Left lung (tissue), 10 donors: ENCODE data around the gene DENND1A. TPM values are rescaled to one million over a fixed set of nuclear protein-coding genes. Genes with fewer than 3 reads are reported as not detected.

Experiments
- ATAC-seq: fragments of 200-7000 bp; cut with Tn5 transposase; one replicate; pipeline ENCODE4 v1.9.1; 2020; ENCODE audit warnings: moderate library complexity
- DNase-seq, 4 donors: peaks; one replicate each; pipeline ENCODE4 v3.0.0-alpha.2; 2013 to 2020
- H3K27ac ChIP-seq, 2 donors: fragments of 200-600 bp; sonication (generic) in 1 of 2; one replicate each; pipeline versions ENCODE4 v1.5.0 to v1.8.0; 2020 to 2021
- H3K27me3 ChIP-seq, 2 donors: fragments of 200-600 bp; sonication (generic) in 1 of 2; one replicate each; pipeline versions ENCODE4 v1.5.0 to v1.8.0; 2020 to 2021
- H3K36me3 ChIP-seq, 2 donors: fragments of 200-600 bp; sonication (generic) in 1 of 2; one replicate each; pipeline versions ENCODE4 v1.5.0 to v1.8.0; 2020 to 2021
- H3K4me1 ChIP-seq, 2 donors: fragments of 200-600 bp; one replicate each; pipeline ENCODE4 v1.8.0; 2021
- H3K4me3 ChIP-seq, 2 donors: fragments of 200-600 bp; sonication (generic) in 1 of 2; one replicate each; pipeline versions ENCODE4 v1.5.0 to v1.8.0; 2020 to 2021; ENCODE audit warnings: mild to moderate bottlenecking in 1 of 2
- H3K9me3 ChIP-seq, 2 donors: fragments of 200-600 bp; sonication (generic) in 1 of 2; one replicate each; pipeline versions ENCODE4 v1.5.0 to v1.8.0; 2020 to 2021
- intact Hi-C, 2 donors: fragments of 100-400 bp; cut with DNase I; formaldehyde crosslinking; loops; one replicate each; pipeline versions ENCODE4 v1.11.2 to v1.14.2; 2022
- polyA plus RNA-seq, 6 donors: library from polyadenylated mRNA; unstranded; fragments of 120-200 nt; gene quantifications; one replicate each; pipeline ENCODE4 v1.2.1, GENCODE V29; 2013; ENCODE audit not compliant: insufficient read length in 6 of 6
- total RNA-seq, 2 donors: library from RNA; stranded (reverse); fragmentation: NEBNext Ultra II Directional; extraction: Animal tissue kit (Norgen Biotek cat#: 25700); gene quantifications; one replicate each; pipeline ENCODE4 v1.2.1, GENCODE V29; 2021
- TF ChIP-seq, protein P1 (sequence below), 2 donors: fragments of 200-600 bp; sonication (generic) in 1 of 2; IDR thresholded peaks; one replicate each; pipeline versions ENCODE4 v1.5.0 to v1.8.0; 2021; ENCODE audit warnings: antibody characterized with exemption in 2 of 2
- donor health status: DM: no; HTN: yes; CAD: no.
- donor health status: DM: no; HTN: no; CAD: no.

Gene DENND1A
- total and polyA plus RNA-seq, 8 donors, result 8.3 to 23.2 (median 9.7) TPM

DNA sequence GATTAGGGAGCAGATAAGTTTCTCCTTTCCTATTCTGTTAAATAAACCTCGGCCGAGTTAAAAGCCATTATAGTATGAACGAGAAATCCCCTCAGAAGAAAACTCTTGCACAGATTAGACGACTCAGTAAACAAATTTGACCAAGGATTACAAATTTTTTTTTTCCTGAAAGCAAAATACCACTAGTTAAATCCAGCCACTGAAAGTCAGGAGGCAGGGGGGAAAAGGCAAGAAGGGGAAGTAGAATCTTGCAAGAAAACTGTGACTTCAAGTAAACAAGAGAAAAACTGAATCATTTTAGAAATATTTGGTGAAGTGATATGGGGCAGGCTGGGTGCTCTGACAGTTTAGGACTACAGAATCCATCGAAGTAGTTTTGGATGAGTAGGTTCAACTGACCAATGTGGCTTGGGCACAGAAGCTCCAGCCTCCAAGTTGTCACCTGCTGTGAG, 251.0 kb downstream of the DENND1A start:
- H3K9me3 ChIP-seq, result no peaks in the 10 kb centered on the region
- TF ChIP-seq, protein P1, sequence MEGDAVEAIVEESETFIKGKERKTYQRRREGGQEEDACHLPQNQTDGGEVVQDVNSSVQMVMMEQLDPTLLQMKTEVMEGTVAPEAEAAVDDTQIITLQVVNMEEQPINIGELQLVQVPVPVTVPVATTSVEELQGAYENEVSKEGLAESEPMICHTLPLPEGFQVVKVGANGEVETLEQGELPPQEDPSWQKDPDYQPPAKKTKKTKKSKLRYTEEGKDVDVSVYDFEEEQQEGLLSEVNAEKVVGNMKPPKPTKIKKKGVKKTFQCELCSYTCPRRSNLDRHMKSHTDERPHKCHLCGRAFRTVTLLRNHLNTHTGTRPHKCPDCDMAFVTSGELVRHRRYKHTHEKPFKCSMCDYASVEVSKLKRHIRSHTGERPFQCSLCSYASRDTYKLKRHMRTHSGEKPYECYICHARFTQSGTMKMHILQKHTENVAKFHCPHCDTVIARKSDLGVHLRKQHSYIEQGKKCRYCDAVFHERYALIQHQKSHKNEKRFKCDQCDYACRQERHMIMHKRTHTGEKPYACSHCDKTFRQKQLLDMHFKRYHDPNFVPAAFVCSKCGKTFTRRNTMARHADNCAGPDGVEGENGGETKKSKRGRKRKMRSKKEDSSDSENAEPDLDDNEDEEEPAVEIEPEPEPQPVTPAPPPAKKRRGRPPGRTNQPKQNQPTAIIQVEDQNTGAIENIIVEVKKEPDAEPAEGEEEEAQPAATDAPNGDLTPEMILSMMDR (IDR thresholded peaks at IDR 0.05), result no peak
- no peak overlapping the region for H3K4me3 ChIP-seq
- DNase-seq (peak in 1 of 4 donors; percentile 43), ATAC-seq (peak; percentile 36)
- no peaks in the 10 kb centered on the region for H3K27me3 ChIP-seq
- H3K27ac ChIP-seq, result no peak overlapping the region
- intact Hi-C loops, result no loop called here
- H3K4me1 ChIP-seq, result peaks cover 10 to 24% of the 10 kb centered on the region in 2 donors
- H3K36me3 ChIP-seq, result peaks cover 0 to 5% of the 10 kb centered on the region in 2 donors

DNA sequence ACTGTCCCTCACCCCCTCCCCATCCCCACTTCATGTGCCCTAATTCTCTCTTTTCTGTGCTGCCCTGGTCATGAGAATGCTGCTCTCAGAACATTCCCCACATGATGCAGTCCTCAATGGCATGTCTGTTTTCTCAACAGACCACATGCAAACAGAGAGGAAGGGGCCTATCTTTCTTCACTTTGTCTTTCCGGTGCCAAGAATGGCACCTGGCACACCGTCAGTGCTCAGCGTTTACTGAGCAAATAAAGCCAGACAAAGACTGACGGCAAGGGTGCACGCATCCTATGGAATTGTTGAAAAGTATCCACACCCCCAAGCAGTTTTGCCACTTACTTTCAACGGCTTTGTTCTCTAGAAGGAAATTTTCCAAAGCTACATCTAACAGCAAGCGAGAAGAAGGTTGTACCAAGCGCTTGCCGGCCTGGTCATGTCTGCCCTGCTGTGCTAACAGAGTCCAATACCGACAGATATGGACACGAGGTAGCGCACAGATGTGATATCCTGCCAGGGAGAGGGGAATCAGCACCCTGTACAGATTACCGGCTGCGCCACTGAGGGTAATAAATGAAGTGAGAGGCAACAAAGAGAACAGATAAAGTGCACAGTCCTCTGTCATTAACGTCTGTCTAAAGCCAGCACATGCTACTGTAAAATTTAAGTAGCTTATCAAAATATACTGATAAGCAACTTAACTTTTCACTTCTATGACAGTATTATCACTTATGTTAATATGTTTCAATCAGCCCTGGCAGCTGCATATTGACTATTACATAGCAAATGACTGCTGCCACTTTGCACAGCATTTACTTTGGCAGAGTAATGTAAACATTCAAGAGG, 251.7 kb downstream of the DENND1A start:
- Histone ChIP-seq H3K9me3 (peaks cover 0 to 2% of the 10 kb centered on the region in 2 donors), H3K27me3 (no peaks in the 10 kb centered on the region), H3K27ac (no peak overlapping the region), H3K36me3 (peaks cover 0 to 5% of the 10 kb centered on the region in 2 donors), H3K4me3 (no peak overlapping the region), H3K4me1 (peaks cover 10 to 24% of the 10 kb centered on the region in 2 donors)
- peak in 2 of 4 donors; percentile 24 to 26 for DNase-seq
- TF ChIP-seq, protein P1 (IDR thresholded peaks at IDR 0.05), result no peak
- peak; percentile 76 for ATAC-seq
- intact Hi-C loops, result no loop called here

DNA sequence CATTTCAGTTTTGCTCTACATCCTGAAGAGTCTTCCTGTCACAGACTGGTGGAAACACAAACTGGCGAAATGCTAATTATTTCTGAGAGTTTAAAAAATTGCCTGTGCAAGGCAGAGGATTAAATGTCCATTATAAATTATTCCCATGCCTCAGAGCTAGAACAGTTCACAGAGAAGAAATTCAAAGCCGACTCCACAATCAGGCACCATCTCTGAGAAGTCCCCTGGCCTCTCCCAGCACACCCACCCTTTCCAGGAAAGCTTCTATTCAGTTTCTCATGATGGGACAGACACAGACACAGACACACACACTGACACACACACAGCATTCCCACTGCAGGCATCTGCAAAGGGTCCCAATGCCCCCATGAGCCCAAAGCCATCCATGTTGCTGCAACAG, 253.1 kb downstream of the DENND1A start:
- Histone ChIP-seq H3K4me3 (no peak overlapping the region), H3K4me1 (peaks cover 10 to 24% of the 10 kb centered on the region in 2 donors), H3K36me3 (peaks cover 0 to 5% of the 10 kb centered on the region in 2 donors), H3K9me3 (peaks cover 0 to 2% of the 10 kb centered on the region in 2 donors), H3K27ac (no peak overlapping the region), H3K27me3 (no peaks in the 10 kb centered on the region)
- no peak for ATAC-seq
- DNase-seq, result no peak
- TF ChIP-seq, protein P1 (IDR thresholded peaks at IDR 0.05), result no peak
- intact Hi-C loops, result no loop called here

DNA sequence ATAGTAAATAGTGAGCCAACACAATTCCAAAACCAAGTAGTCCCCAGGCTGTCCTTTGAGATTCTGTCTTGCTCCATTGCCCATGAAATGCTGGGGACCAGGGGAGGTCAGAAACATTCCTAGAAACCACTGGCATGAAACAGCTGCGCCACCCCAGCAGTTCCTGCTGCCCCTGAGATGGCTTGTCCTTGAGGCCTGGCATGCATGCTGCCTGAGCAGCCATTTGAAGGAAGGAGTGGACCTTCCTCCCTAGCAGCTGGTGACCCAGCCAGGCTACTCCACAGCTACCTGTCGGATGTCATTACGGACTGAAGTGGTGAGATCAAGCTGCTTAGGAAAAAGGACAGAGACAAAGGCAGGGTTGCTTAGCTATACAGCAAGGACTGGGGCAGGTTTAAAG, 260.6 kb downstream of the DENND1A start:
- Histone ChIP-seq H3K4me1 (no peaks in the 10 kb centered on the region), H3K9me3 (peaks cover 0 to 14% of the 10 kb centered on the region in 2 donors), H3K4me3 (no peak overlapping the region), H3K27me3 (no peaks in the 10 kb centered on the region), H3K27ac (no peak overlapping the region), H3K36me3 (peaks cover 0 to 4% of the 10 kb centered on the region in 2 donors)
- ATAC-seq (no peak), DNase-seq (no peak)
- TF ChIP-seq, protein P1 (IDR thresholded peaks at IDR 0.05), result no peak
- intact Hi-C loops, result no loop called here

DNA sequence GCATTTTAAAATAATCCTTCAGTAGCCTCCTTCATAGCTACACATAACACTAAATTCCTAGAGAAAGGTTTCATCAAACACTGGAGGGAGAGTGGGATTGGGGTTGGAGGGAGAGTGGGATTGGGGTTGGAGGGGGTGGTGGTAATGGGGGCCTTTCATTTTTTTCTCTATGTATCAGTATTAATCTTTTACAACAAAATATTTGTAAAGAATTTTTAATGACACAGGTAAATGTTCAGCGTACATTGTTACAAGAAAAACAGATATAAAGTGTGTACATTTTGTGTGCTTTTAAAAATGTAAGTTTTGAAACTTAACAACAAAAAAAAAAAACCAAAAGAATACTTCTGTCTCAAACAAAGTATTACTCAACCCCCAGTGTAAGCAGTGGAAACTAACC, 266.4 kb downstream of the DENND1A start:
- peaks cover 0 to 10% of the 10 kb centered on the region in 2 donors for H3K36me3 ChIP-seq
- intact Hi-C loops, result no loop called here
- H3K4me3 ChIP-seq, result no peak overlapping the region

More for the DNA sequence above, 266.4 kb downstream of the DENND1A start:
- DNase-seq, result no peak
- H3K27ac ChIP-seq, result no peak overlapping the region
- no peaks in the 10 kb centered on the region for H3K4me1 ChIP-seq
- H3K27me3 ChIP-seq, result no peaks in the 10 kb centered on the region
- TF ChIP-seq, protein P1 (IDR thresholded peaks at IDR 0.05), result no peak
- ATAC-seq, result no peak
- H3K9me3 ChIP-seq, result peaks cover 0 to 23% of the 10 kb centered on the region in 2 donors
